ENCODE data around the gene KANSL1L. TPM values are rescaled to one million over a fixed set of nuclear protein-coding genes. Genes with fewer than 3 reads are reported as not detected.

The KANSL1L gene
- polyA plus RNA-seq, 2 of the 4 experiments (the other 2 are of a cell fraction) = 1.0 to 2.7 TPM

DNA sequence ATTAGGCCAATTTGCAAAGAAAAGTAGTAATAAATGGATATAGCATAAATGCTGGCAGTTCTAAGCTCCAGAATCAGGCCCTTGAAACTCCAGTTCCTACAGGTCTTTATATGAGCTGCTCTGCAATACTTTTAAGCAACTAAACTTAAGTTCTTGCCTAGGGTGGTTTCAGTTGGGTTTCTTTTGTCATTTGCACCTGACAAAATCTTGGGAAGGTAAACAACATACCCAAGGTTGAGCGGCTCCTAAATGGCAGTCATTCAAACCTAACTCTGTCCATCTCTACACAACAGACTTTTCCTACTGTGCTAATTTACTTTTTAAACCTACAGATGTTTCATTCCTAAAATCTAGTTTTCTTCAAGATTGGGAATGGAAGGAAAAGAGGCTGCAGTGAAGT is 9.3 kb upstream of the KANSL1L start:
- 82% methylated on average over 1 of the region's 1 CpG for WGBS (ENCODE audit: missing lambda C conversion rate)
- DNase-seq (ENCODE audit: low read depth in 1 of 2, low spot score in 1 of 2) = no peak
- H3K4me3 ChIP-seq = no peak overlapping the region
- ChIA-PET CTCF (interaction anchor here (1.7 kb wide), 1 partner anchor 52 kb away, joined by 3 read pairs; no protein-coding TSS in a partner anchor), POLR2A (no interaction called here)
- no peaks in the 10 kb centered on the region for H3K4me1 ChIP-seq
- no peaks in the 10 kb centered on the region; the same call in 2 of the 3 replicates for H3K9me3 ChIP-seq
- no peak overlapping the region for H3K27ac ChIP-seq
- FAIRE-seq = no peak
- TF ChIP-seq TP53 (CRISPR knock-in tag; IDR thresholded peaks at IDR 0.05) (no peak), FOSL2 (IDR thresholded peaks at IDR 0.05) (no peak), FOSL2 (CRISPR knock-in tag; IDR thresholded peaks at IDR 0.05) (no peak), BHLHE40 (IDR thresholded peaks at IDR 0.05; ENCODE audit: low read depth, low read length) (no peak), RCOR1 (IDR thresholded peaks at IDR 0.05; ENCODE audit: low read depth, low read length) (no peak), CBX8 (IDR thresholded peaks at IDR 0.05) (no peak), PHF8 (IDR thresholded peaks at IDR 0.05; ENCODE audit: borderline replicate concordance, low read depth) (no peak), POLR2A (IDR thresholded peaks at IDR 0.05; ENCODE audit: low read length) (no peak), POLR2AphosphoS2 (conservative IDR thresholded peaks at IDR 0.05; ENCODE audit: low read length) (no peak), EHF (CRISPR knock-in tag; IDR thresholded peaks at IDR 0.05) (no peak), TFCP2L1 (CRISPR knock-in tag; IDR thresholded peaks at IDR 0.05) (no peak), MYC (IDR thresholded peaks at IDR 0.05; ENCODE audit: borderline replicate concordance, low read length) (no peak), NR3C1 (IDR thresholded peaks at IDR 0.05) (no peak), SMC3 (IDR thresholded peaks at IDR 0.05) (no peak), ZNF302 (CRISPR knock-in tag; IDR thresholded peaks at IDR 0.05) (no peak), CBX2 (IDR thresholded peaks at IDR 0.05; ENCODE audit: borderline replicate concordance, low read depth) (no peak), JUN (IDR thresholded peaks at IDR 0.05) (no peak)
- TF ChIP-seq, protein P1, sequence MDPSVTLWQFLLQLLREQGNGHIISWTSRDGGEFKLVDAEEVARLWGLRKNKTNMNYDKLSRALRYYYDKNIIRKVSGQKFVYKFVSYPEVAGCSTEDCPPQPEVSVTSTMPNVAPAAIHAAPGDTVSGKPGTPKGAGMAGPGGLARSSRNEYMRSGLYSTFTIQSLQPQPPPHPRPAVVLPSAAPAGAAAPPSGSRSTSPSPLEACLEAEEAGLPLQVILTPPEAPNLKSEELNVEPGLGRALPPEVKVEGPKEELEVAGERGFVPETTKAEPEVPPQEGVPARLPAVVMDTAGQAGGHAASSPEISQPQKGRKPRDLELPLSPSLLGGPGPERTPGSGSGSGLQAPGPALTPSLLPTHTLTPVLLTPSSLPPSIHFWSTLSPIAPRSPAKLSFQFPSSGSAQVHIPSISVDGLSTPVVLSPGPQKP (IDR thresholded peaks at IDR 0.05; ENCODE audit: low read depth, low read length) = no peak
- TF ChIP-seq, protein P2, sequence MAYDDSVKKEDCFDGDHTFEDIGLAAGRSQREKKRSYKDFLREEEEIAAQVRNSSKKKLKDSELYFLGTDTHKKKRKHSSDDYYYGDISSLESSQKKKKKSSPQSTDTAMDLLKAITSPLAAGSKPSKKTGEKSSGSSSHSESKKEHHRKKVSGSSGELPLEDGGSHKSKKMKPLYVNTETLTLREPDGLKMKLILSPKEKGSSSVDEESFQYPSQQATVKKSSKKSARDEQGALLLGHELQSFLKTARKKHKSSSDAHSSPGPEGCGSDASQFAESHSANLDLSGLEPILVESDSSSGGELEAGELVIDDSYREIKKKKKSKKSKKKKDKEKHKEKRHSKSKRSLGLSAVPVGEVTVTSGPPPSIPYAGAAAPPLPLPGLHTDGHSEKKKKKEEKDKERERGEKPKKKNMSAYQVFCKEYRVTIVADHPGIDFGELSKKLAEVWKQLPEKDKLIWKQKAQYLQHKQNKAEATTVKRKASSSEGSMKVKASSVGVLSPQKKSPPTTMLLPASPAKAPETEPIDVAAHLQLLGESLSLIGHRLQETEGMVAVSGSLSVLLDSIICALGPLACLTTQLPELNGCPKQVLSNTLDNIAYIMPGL (CRISPR knock-in tag; IDR thresholded peaks at IDR 0.05; ENCODE audit: borderline replicate concordance) = no peak
- TF ChIP-seq, protein P3, sequence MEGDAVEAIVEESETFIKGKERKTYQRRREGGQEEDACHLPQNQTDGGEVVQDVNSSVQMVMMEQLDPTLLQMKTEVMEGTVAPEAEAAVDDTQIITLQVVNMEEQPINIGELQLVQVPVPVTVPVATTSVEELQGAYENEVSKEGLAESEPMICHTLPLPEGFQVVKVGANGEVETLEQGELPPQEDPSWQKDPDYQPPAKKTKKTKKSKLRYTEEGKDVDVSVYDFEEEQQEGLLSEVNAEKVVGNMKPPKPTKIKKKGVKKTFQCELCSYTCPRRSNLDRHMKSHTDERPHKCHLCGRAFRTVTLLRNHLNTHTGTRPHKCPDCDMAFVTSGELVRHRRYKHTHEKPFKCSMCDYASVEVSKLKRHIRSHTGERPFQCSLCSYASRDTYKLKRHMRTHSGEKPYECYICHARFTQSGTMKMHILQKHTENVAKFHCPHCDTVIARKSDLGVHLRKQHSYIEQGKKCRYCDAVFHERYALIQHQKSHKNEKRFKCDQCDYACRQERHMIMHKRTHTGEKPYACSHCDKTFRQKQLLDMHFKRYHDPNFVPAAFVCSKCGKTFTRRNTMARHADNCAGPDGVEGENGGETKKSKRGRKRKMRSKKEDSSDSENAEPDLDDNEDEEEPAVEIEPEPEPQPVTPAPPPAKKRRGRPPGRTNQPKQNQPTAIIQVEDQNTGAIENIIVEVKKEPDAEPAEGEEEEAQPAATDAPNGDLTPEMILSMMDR (IDR thresholded peaks at IDR 0.05) = no peak
- TF ChIP-seq, protein P4, sequence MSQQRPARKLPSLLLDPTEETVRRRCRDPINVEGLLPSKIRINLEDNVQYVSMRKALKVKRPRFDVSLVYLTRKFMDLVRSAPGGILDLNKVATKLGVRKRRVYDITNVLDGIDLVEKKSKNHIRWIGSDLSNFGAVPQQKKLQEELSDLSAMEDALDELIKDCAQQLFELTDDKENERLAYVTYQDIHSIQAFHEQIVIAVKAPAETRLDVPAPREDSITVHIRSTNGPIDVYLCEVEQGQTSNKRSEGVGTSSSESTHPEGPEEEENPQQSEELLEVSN (IDR thresholded peaks at IDR 0.05; ENCODE audit: borderline replicate concordance, low read depth) = no peak
- H3K4me2 ChIP-seq = no peak overlapping the region
- no peak for ATAC-seq

DNA sequence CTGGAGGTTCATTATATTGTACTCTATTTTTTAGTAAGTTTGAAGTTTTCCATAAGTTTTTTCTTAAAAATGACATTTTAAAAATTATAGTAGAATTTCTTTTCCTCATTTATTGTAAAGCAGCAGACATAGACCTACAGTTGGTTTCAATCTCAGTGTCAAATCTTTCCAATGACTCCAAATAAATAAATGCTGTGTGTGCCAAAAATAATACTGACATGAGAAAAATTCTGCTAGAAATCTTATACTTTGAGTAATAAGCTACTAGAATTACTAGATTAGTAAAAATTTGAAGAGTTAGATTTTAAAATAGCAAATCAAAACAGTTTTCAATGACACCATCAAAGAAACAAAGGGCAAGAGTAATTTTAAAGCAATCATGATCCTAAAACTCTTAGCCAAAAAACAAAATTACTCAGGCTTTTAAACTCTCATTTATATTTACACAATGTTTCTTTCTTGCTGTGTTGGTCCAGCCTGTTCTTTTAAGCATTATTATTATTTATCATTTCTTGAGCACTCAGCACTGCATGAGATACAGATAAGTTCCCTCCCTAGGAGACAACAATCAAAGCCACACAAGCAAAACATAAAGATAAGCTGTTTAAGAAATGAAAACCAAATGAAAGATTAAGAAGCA is 8.3 kb upstream of the KANSL1L start:
- ChIA-PET POLR2A (no interaction called here), CTCF (interaction anchor here (1.7 kb wide), 1 partner anchor 51 kb away, joined by 3 read pairs; no protein-coding TSS in a partner anchor)
- no peak for ATAC-seq
- TF ChIP-seq RNF2 (IDR thresholded peaks at IDR 0.05; ENCODE audit: borderline replicate concordance, low read depth) = no peak
- no peak for TF ChIP-seq JUN (IDR thresholded peaks at IDR 0.05)
- no peak for TF ChIP-seq FOSL2 (IDR thresholded peaks at IDR 0.05)
- no peak for TF ChIP-seq FOSL2 (CRISPR knock-in tag; IDR thresholded peaks at IDR 0.05)
- TF ChIP-seq TFCP2L1 (CRISPR knock-in tag; IDR thresholded peaks at IDR 0.05) = no peak
- no peak for TF ChIP-seq TP53 (CRISPR knock-in tag; IDR thresholded peaks at IDR 0.05)
- TF ChIP-seq, protein P2 (CRISPR knock-in tag; IDR thresholded peaks at IDR 0.05; ENCODE audit: borderline replicate concordance) = no peak
- no peak for TF ChIP-seq POLR2A (IDR thresholded peaks at IDR 0.05; ENCODE audit: low read length)
- TF ChIP-seq CHD2 (IDR thresholded peaks at IDR 0.05; ENCODE audit: low read length, partially characterized antibody) = no peak
- no peak overlapping the region for H3K27ac ChIP-seq
- H3K4me2 ChIP-seq = no peak overlapping the region
- no peaks in the 10 kb centered on the region for H3K4me1 ChIP-seq
- FAIRE-seq = no peak
- no peaks in the 10 kb centered on the region; the same call in 2 of the 3 replicates for H3K9me3 ChIP-seq
- H3K4me3 ChIP-seq = no peak overlapping the region
- DNase-seq (ENCODE audit: low read depth in 1 of 2, low spot score in 1 of 2) = no peak

All from A549 (cell line).